PC-9 (cell line): ENCODE data around the gene MOB3C.

ENCODE experiments used
- CTCF ChIP-seq: fragments of 200-600 bp; sonication (generic); conservative IDR thresholded peaks from 2 replicates; pipeline ENCODE4 v1.6.1; 2017; ENCODE audit warnings: mixed run types, antibody characterized with exemption, mild to moderate bottlenecking, moderate library complexity
- EZH2 ChIP-seq: fragments of 200-600 bp; sonication (generic); IDR thresholded peaks from 2 replicates; pipeline ENCODE4 v1.8.0; 2017; ENCODE audit warnings: antibody characterized with exemption, low read depth

DNA sequence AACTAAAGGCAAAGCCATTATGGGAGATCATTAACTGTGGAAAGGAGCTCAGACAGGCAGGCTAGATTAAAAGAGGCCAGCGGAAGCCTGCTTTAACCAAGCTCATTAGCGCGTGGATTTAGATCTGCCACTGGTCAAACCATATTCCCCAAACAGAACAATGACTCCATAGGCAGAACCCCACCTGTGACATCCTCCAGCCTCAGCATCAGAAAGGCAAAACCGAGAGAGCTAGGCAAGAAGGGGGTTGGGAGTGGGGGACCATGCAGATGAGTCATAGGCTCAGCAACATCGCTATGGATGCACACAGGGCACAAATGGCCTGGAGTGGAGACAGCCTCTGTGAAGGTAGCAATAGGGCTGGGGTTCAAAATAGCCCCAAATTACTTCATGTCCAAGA is 33.1 kb downstream of the MOB3C start:
- TF ChIP-seq CTCF (no peak), EZH2 (no peak)
